Activated naive CD8-positive, alpha-beta T cell treated with anti-CD3 and anti-CD28 coated beads for 36 hours (primary cell): ENCODE measurements around the gene PRDM16. TPM values are rescaled to one million over a fixed set of nuclear protein-coding genes. Genes with fewer than 3 reads are reported as not detected.

Experiments
- DNase-seq: peaks from one replicate; pipeline ENCODE4 v3.0.0; 2021
- H3K27ac Mint-ChIP-seq: one replicate; pipeline ENCODE4 v1.8.0; 2022; ENCODE audit warnings: mild to moderate bottlenecking, moderate library complexity, mixed read lengths
- H3K27me3 Mint-ChIP-seq: one replicate; pipeline ENCODE4 v1.8.0; 2022; ENCODE audit warnings: mild to moderate bottlenecking, mixed read lengths
- H3K36me3 Mint-ChIP-seq: one replicate; pipeline ENCODE4 v1.8.0; 2021; ENCODE audit warnings: mild to moderate bottlenecking, mixed read lengths
- H3K4me1 Mint-ChIP-seq: one replicate; pipeline ENCODE4 v1.8.0; 2021; ENCODE audit warnings: mixed read lengths
- H3K4me3 Mint-ChIP-seq: one replicate; pipeline ENCODE4 v1.8.0; 2022; ENCODE audit warnings: mild to moderate bottlenecking, moderate library complexity, mixed read lengths
- H3K9me3 Mint-ChIP-seq: one replicate; pipeline ENCODE4 v1.8.0; 2022; ENCODE audit warnings: mixed read lengths
- total RNA-seq, 2 experiments: library from RNA; stranded (reverse); gene quantifications; one replicate each; pipeline ENCODE4 v1.2.3, GENCODE V29; 2021

PRDM16 gene
- total RNA-seq, 2 experiments from 2014 or later, result 0.06 to 0.12 TPM

DNA sequence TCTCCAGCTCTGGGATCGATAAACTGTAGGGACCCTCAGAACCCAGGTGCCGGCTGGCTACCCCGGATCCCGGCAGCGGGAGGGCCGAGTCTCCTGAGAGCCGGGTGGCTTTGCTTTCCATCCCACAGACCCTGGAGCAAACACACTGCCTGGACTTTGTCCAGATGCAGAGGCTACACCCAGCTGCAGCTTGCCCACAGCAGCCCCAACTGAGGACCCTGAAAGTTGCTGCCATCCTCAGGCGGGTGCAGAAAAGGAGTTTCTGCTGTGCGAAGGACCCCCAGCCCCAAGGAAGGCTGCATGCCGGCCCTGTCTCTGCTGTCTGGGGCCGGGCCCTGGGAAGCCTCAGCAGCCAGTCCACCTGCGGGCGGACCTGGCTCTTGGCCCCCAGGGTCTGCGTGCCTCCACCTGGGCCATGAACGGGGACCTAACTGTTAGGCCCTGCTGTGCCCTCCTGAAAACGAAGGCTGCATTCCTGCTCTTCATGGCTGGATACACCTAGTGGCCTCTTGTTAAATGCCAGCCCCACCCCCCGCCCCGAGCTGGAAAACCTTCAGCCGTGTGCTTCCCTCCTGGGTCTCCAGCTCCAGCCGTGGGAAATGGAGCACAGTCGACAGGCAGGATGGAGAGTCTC, 287.9 kb downstream of the PRDM16 start:
- Mint-ChIP-seq H3K4me3 (no peak overlapping the region), H3K27ac (no peak overlapping the region), H3K27me3 (peaks cover 12% of the 10 kb centered on the region)

DNA sequence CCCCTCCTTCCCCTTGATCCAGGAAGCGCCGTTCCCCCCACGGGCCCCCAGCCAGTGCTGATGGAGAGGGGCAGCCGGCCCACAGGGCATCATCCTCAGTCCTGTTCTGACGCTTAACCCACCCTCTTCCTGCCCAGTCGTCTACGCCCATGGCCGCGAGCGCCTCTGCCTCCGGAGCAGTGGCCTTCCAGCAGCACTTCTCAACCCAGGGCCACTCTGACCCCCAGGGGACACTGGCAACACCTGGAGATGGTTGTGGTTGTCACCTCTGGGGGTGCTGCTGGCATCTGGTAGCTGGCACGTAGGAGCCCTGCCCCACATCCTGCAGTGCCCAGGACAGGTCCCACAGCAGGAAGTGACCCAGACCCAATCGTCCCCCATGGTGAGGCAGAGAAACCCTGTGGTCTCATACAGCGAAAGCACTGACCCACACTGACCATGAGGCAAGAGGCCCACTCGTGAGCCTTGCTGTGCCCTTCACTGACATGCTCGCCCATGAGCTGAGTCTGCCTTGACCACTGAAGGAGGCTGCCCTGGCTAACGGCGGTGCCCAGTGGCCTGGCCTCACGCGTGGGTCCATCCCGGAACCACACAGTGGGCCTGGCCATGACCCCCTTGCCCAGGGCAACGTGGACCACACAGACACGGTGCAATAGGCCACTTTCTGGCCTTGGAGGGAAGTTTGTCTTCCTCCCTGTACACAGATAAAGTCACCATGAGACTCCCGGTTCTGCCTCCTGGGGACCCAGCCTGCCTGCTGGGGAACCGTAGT, 288.7 kb downstream of the PRDM16 start:
- Mint-ChIP-seq H3K36me3 (no peaks in the 10 kb centered on the region), H3K4me3 (no peak overlapping the region), H3K27me3 (peaks cover 6% of the 10 kb centered on the region), H3K9me3 (no peaks in the 10 kb centered on the region), H3K4me1 (no peaks in the 10 kb centered on the region), H3K27ac (no peak overlapping the region)
- DNase-seq, result no peak

More for the DNA sequence above, 287.9 kb downstream of the PRDM16 start:
- Mint-ChIP-seq H3K36me3 (no peaks in the 10 kb centered on the region), H3K4me1 (no peaks in the 10 kb centered on the region), H3K9me3 (no peaks in the 10 kb centered on the region)
- DNase-seq, result no peak

DNA sequence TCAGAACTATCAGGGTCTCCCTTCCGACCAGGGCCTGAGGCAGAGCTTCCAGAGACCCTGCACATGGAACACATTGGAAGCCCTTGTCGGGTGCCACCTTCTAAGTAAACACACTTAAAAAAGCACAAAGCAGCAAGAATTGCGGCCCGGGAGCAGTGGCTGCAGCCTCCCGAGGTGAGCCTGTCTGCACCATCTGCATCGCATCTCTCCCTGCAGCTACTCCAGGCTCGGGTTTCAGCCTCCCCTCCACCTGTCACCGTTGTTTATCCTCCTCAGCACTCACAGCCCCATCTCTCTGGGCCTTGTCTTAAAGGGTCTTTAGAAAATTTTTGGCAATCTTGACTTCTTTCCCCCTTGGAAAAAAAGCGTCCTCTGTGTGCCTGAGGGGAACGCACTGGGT, 290.3 kb downstream of the PRDM16 start:
- no peak overlapping the region for H3K4me3 Mint-ChIP-seq
- no peaks in the 10 kb centered on the region for H3K36me3 Mint-ChIP-seq
- DNase-seq, result no peak
- H3K4me1 Mint-ChIP-seq, result no peaks in the 10 kb centered on the region
- H3K9me3 Mint-ChIP-seq, result no peaks in the 10 kb centered on the region
- H3K27ac Mint-ChIP-seq, result no peak overlapping the region
- peaks cover 11% of the 10 kb centered on the region for H3K27me3 Mint-ChIP-seq

DNA sequence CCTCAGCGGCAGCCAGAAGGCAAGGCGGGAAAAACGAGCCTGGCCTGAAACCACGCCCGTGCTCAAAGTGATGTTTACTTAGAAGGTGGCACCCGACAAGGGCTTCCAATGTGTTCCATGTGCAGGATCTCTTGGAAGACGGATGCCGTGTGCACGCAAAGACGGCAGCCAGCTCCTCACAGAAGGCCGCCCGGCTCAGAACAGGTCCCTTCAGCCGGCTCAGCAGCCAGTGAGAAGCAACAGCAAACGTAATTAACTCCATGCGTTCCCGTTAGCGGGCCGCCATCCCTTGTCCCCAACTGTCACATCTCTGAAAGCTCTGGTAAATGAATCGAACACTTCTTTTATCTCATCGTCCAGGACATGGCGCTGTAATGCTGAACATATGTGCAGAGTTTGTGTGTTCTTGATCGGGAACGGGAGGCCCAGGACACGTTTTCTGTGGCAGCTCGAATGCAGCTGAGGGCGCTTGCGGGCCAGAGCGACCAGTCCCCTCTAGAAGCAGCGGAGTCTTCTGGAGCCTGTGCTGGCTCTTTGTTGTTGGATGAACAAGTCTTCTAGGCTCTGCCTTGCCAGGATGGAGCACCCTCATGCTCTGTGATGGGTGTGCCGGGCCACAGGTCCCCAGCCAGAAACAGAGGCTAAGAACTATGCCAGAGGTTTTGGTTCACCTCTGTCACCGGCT, 290.9 kb downstream of the PRDM16 start:
- Mint-ChIP-seq H3K27me3 (peaks cover 12% of the 10 kb centered on the region), H3K36me3 (no peaks in the 10 kb centered on the region), H3K4me1 (no peaks in the 10 kb centered on the region), H3K27ac (no peak overlapping the region), H3K9me3 (no peaks in the 10 kb centered on the region), H3K4me3 (no peak overlapping the region)
- DNase-seq, result no peak

DNA sequence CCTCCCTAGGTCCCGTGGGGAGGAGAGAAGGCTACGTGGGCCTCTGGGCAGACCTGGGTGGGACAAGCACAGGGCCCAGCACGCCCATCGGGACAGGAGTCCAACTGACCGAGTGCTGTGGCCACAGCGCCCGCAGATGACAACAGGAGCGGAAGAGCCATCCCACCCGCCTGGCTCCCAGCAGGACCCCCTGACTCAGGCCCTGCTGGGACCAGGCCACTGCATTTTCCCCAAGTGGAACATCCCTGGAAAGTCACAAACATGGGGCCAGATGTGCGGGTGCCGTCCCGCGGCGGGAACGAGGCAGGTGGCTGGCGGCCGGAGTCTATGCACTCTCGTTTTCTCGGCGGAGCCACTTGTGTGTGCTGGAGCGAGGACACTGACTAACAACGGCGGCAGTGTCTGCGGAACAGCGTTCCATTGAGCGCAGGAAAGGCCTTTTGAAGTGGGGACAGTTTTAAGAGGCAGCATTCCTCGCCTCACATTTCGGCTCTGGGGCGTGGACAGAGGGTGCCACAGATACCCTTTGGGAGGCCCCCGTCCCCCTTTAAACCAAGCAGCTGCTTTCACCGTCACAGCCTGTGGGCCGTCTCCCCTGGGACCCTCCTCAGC, 291.7 kb downstream of the PRDM16 start:
- H3K4me3 Mint-ChIP-seq, result no peak overlapping the region
- H3K9me3 Mint-ChIP-seq, result no peaks in the 10 kb centered on the region
- H3K36me3 Mint-ChIP-seq, result no peaks in the 10 kb centered on the region
- no peaks in the 10 kb centered on the region for H3K4me1 Mint-ChIP-seq
- no peak for DNase-seq
- H3K27ac Mint-ChIP-seq, result no peak overlapping the region
- peaks cover 9% of the 10 kb centered on the region for H3K27me3 Mint-ChIP-seq

DNA sequence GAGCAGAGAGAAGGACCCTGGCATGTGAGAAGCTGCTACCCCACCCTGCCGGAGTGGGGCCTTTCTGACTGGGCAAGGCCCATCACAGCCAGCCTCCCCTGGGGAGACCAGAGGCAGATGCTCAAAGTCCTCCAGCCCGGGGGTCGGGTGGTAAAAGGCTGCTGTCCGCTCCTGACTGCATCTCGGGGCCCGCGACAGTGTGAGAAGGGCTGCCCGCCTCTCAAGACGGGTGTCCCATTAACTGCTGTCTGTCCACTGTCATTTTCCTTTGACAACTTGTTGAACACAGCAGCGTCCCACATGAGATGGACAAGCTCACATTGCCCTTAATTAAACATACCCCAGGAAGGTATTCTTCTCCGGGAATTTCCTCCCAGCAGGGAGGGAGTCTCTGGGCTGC, 294.0 kb downstream of the PRDM16 start:
- H3K4me1 Mint-ChIP-seq, result no peaks in the 10 kb centered on the region
- no peak for DNase-seq
- no peak overlapping the region for H3K27ac Mint-ChIP-seq
- peaks cover 9% of the 10 kb centered on the region for H3K27me3 Mint-ChIP-seq
- no peaks in the 10 kb centered on the region for H3K9me3 Mint-ChIP-seq
- no peak overlapping the region for H3K4me3 Mint-ChIP-seq
- no peaks in the 10 kb centered on the region for H3K36me3 Mint-ChIP-seq

DNA sequence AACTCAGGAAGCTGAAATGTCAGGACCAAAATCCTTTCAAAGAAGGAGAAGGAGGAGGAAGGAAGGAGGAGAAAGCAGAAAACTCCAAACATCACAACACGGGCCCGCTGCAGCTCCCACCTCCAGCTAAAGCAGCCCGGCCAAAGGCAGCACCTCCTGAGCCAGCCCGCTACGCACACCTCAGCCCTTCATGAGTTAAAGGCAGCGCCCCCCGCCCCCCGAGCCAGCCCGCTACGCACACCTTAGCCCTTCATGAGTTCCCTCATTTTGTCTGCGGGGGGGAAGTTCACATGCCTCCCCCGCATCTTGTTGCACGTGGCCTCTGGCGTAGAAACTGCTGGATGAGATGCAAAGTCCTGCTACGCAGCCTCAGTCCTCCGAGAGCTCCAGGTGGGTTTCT, 294.8 kb downstream of the PRDM16 start:
- DNase-seq, result no peak
- H3K36me3 Mint-ChIP-seq, result no peaks in the 10 kb centered on the region
- no peak overlapping the region for H3K4me3 Mint-ChIP-seq
- H3K27me3 Mint-ChIP-seq, result peaks cover 9% of the 10 kb centered on the region
- H3K9me3 Mint-ChIP-seq, result no peaks in the 10 kb centered on the region
- H3K4me1 Mint-ChIP-seq, result no peaks in the 10 kb centered on the region
- H3K27ac Mint-ChIP-seq, result no peak overlapping the region

DNA sequence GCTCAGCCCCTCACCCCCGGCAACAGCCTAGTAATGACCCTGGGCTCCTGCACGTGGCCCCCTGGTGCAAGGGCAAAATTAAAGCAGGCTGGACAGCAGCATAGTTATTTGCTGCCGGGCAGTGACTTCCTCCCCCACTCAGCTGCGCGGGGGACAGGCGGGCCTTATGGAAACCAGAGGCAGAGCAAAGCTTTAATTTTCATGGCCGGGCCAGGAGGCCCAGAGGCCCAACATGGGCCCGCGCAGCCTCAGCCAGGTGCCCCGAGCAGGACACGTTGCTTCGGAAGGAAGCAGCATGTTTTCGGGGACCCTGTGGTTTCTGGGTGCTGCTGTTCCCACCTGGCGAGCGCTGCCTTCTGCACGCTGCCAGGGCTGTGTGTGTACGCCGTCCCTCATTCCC, 295.5 kb downstream of the PRDM16 start:
- no peak overlapping the region for H3K27ac Mint-ChIP-seq
- no peak for DNase-seq
- H3K27me3 Mint-ChIP-seq, result peaks cover 9% of the 10 kb centered on the region
- no peak overlapping the region for H3K4me3 Mint-ChIP-seq
- no peaks in the 10 kb centered on the region for H3K36me3 Mint-ChIP-seq
- H3K4me1 Mint-ChIP-seq, result no peaks in the 10 kb centered on the region
- no peaks in the 10 kb centered on the region for H3K9me3 Mint-ChIP-seq

DNA sequence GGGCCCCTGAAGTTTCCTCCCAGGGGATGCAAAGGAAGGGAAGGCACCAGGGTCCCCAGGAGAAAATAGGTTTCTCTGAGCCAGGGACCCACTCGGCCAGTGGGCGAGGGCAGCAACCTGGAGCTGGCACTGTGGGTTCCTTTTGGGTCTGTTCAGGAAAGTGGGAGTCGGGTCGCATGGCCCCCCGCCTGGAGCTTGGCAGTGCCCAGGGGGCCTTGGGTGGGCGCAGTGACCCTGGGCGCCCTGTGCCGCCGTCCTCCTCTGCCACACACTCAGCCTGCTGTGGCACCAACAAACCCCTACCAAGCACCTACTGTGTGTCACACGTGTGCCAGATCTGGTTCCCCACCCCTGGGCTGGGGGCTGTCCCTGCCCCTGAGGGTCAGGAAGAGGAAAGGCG, 296.0 kb downstream of the PRDM16 start:
- Mint-ChIP-seq H3K9me3 (no peaks in the 10 kb centered on the region), H3K4me3 (no peak overlapping the region), H3K4me1 (no peaks in the 10 kb centered on the region), H3K36me3 (no peaks in the 10 kb centered on the region), H3K27ac (no peak overlapping the region), H3K27me3 (peaks cover 9% of the 10 kb centered on the region)
- no peak for DNase-seq

DNA sequence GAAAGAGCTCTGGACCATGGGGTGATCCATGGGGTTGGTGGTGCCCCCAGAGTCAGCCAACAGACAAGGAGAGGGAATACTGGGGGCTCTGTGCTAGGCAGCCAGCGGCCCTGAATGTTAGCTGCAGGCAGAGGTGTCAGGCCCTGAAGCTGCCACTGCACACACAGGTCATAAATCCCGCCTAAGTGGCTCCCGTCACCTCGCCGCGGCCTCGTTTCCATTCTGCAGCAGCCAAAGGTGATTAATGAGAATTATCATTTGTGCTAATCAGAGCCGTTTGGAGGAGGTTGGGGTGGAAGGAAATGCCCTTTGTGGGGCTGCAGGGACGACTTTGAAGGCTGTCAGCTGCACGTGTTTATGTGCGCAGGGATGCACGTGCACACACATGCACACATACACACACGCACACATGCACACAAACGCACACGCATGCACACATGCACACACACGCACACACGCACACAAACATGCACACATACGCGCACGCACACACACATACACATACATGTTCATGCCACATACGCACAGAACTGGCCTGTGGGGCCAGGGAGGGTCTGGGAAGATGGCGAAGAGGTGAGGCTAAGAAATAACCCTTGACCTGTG, 296.6 kb downstream of the PRDM16 start:
- Mint-ChIP-seq H3K27ac (no peak overlapping the region), H3K4me1 (no peaks in the 10 kb centered on the region), H3K27me3 (peaks cover 9% of the 10 kb centered on the region), H3K4me3 (no peak overlapping the region), H3K36me3 (no peaks in the 10 kb centered on the region), H3K9me3 (no peaks in the 10 kb centered on the region)
- DNase-seq, result no peak

DNA sequence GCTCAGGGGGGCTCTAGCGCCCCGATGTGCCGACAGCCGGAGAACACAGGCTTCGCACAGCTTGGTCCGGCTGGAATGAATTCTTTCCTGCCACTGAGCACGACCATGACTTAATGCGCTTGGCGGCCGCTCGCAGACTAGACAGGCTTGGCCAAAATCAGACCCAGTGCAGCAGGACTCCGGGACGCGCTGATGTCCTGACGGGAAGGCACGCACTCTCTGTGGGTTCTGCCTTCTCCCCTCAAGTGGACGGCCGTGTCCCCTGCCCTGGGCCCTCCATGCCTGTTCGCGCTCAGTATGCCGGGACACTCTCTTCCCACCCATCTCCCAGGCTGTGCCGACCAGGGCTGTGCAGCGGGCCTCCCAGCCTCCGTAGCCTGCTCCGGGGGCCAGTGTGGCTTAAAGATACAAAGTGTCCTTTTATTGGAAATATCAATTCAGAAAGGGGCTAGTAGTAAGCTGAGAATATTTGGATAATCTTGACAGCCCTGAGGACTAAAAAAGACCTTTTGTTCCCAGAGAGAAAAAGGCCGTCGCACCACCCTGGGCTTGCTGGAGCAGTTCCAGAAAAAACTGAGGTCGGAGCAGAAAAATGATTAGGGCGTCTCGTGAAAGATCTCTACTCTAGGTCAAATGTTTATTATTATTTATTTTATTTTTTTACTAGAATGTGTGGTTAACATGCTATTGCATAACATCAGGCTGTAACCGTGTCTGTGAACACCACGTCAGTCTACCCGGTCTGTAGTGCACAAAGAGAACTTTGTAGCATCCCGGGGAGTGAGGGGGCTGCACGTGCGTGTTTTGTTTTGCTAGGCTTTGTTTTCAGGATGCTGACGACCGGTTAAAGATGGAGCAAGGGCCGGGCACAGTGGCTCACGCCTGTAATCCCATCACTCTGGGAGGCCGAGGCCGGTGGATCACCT, 297.4 kb downstream of the PRDM16 start:
- H3K27me3 Mint-ChIP-seq, result peaks cover 7% of the 10 kb centered on the region
- no peak for DNase-seq
- H3K36me3 Mint-ChIP-seq, result no peaks in the 10 kb centered on the region
- H3K9me3 Mint-ChIP-seq, result no peaks in the 10 kb centered on the region
- no peak overlapping the region for H3K4me3 Mint-ChIP-seq
- no peak overlapping the region for H3K27ac Mint-ChIP-seq
- H3K4me1 Mint-ChIP-seq, result no peaks in the 10 kb centered on the region

DNA sequence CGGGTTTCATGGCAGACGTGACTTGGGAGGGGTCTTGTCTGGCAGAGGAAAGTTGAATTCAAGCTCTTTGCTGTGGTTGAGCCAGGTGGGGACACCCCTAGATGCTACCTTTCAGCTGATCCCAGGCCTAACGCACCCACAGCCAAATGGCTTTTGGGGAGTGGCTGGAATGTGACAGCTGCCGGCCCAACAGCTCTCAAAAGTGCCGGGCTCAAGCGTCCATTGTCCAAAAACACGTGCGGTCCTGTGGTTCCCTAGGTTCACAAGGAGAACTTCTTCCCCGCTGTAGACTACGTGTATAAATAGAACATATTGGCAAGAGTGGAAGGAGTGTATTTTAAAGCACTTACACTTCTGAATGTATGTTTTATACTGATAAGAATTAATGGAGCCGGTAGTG, 298.4 kb downstream of the PRDM16 start:
- H3K27me3 Mint-ChIP-seq, result peaks cover 6% of the 10 kb centered on the region
- no peaks in the 10 kb centered on the region for H3K36me3 Mint-ChIP-seq
- no peaks in the 10 kb centered on the region for H3K9me3 Mint-ChIP-seq
- no peak overlapping the region for H3K27ac Mint-ChIP-seq
- peaks cover 5% of the 10 kb centered on the region for H3K4me1 Mint-ChIP-seq
- DNase-seq, result no peak
- no peak overlapping the region for H3K4me3 Mint-ChIP-seq

DNA sequence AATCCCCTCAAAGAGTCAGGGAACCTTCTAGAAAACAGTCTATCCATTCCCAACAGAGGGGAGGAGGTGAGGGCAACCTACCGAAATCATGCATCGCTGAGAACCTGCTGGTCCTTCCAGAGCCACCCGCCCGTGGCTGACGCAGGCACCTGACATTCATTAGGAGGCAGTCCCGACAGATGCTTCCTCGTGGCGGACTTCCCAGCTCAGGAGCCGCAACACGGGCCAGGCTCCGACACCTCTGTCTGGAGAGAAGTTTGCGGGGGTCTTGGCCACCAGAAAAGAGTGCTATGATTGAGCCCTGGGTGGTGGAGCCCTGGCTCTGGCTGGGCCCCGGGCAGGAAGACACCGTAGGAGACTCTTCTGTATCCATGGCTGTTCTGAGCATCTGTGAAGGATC, 299.1 kb downstream of the PRDM16 start:
- Mint-ChIP-seq H3K4me1 (peaks cover 12% of the 10 kb centered on the region), H3K4me3 (no peak overlapping the region), H3K36me3 (no peaks in the 10 kb centered on the region), H3K9me3 (no peaks in the 10 kb centered on the region), H3K27ac (no peak overlapping the region), H3K27me3 (peaks cover 6% of the 10 kb centered on the region)
- DNase-seq, result no peak

DNA sequence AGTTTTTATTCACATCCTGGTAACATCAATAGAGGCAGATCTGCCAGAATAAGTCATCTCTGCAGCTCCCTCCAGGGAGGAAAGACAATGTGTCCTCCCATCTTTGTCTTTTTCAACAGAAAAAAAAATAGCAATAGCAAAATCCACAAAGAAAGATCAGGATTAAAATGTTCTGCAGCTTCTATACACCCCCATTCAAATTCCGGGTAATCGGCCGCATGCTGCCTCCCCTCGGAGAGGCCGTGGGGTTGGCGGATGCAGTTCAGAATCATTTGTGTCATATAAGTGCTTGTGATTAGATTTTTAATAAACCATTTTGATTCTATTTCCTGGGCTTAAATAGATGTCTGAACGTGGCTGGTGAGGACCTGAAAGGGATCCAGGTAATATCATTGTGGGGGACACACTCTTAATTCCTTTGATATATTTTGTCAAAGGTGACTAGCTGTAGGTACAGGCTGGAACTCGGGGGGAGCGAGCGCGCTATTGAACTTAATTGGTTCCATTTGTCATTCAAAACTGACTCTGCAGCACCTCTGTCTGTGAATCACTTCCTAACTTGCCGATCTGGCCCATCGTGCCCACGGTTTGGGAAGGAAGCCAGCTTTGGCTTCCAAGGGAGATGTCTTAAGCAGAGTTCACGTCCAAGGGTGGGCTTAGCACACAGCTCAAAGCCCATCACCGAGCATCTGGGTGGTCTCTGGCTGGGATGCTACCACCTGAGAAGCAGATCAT, 299.9 kb downstream of the PRDM16 start:
- H3K36me3 Mint-ChIP-seq, result no peaks in the 10 kb centered on the region
- peaks cover 5% of the 10 kb centered on the region for H3K27me3 Mint-ChIP-seq
- H3K27ac Mint-ChIP-seq, result no peak overlapping the region
- peaks cover 15% of the 10 kb centered on the region for H3K4me1 Mint-ChIP-seq
- H3K4me3 Mint-ChIP-seq, result no peak overlapping the region
- no peaks in the 10 kb centered on the region for H3K9me3 Mint-ChIP-seq
- DNase-seq, result no peak
